ENCODE data around the gene PIGB. TPM values are rescaled to one million over a fixed set of nuclear protein-coding genes. Genes with fewer than 3 reads are reported as not detected.

PIGB gene
- total RNA-seq, 1 experiment from 2014 or later = 15.1 TPM

DNA sequence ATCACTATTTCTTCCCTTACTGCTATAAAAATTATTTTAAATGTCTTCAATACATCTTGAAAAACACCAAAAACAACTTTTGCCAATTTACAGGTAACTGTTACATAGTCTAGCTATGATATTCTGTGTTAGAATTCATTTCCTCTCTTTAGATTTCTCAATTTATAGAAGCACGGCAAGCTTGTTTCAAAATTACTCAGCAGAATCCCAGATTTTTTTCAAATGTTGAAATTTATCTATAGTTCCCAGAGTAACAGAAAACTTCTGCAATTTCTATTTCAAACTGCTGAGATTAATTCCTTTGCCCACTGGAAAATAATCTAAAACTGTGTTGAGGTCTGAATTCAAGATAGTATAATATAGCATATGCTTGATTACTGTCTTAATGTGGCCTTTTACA is 48.0 kb downstream of the PIGB start:
- intact Hi-C loops (cut with micrococcal nuclease) = no loop called here
- H3K4me2 ChIP-seq (ENCODE audit: low read length) = no peak overlapping the region
- no peak overlapping the region for H3K4me3 ChIP-seq (replicated peaks in 1 of 2; ENCODE audit: low read depth in 1 of 2, low read length in 2 of 2)
- H3K9me3 ChIP-seq (ENCODE audit: control insufficient read depth in 1 of 2, insufficient read depth in 1 of 2, low read depth in 1 of 2, low read length in 2 of 2) = no peaks in the 10 kb centered on the region
- RAD21 ChIA-PET (ENCODE audit: low non-redundant PET in 1 of 2, low total read pairs in 2 of 2, uncharacterized antibody in 2 of 2, unreplicated experiment in 2 of 2) = no interaction called here
- no peak for DNase-seq (ENCODE audit: low read depth, low spot score)
- H3K36me3 ChIP-seq (ENCODE audit: control insufficient read depth in 1 of 2, insufficient read depth in 2 of 2, low read length in 2 of 2) = 0 out of 4 replicates have a peak, but pooled peaks cover 0 to 2% of the 10 kb centered on the region in 2 experiments
- no peak overlapping the region for H3K27ac ChIP-seq (ENCODE audit: low read depth, low read length)
- no TSS peak for BruUV-seq (replicated peaks)
- POLR2A ChIA-PET = no interaction called here
- CTCF ChIA-PET = interaction anchor here (0.9 kb wide), 1 partner anchor 68 kb away, joined by 3 read pairs; no protein-coding TSS in a partner anchor
- H4K20me1 ChIP-seq (ENCODE audit: insufficient read depth) = no peaks in the 10 kb centered on the region
- no peaks in the 10 kb centered on the region for H3K79me2 ChIP-seq (ENCODE audit: insufficient read depth, low read length)
- H3K27me3 ChIP-seq (ENCODE audit: insufficient read depth, low read length) = no peaks in the 10 kb centered on the region
- no peaks in the 10 kb centered on the region for H3K9me2 ChIP-seq (ENCODE audit: insufficient read depth)
- no peak for ATAC-seq
- TF ChIP-seq FOSL1 (IDR thresholded peaks at IDR 0.05; ENCODE audit: low read depth) (no peak), SP1 (IDR thresholded peaks at IDR 0.05; ENCODE audit: low read depth) (no peak), TCF7L2 (IDR thresholded peaks at IDR 0.05; ENCODE audit: borderline replicate concordance, extremely low read depth, insufficient read depth, insufficient read length) (no peak), YY1 (IDR thresholded peaks at IDR 0.05; ENCODE audit: extremely low read depth, insufficient replicate concordance, low read depth, low read length) (no peak), ATF3 (IDR thresholded peaks at IDR 0.05) (no peak), SRF (IDR thresholded peaks at IDR 0.05; ENCODE audit: low read depth) (no peak), JUND (IDR thresholded peaks at IDR 0.05) (no peak), RAD21 (IDR thresholded peaks at IDR 0.05; ENCODE audit: low read depth) (no peak), EGR1 (IDR thresholded peaks at IDR 0.05; ENCODE audit: low read depth) (no peak), ZFX (IDR thresholded peaks at IDR 0.05) (no peak), POLR2A (IDR thresholded peaks at IDR 0.05; ENCODE audit: borderline replicate concordance, extremely low read depth, insufficient read depth, insufficient read length) (no peak), EZH2phosphoT487 (IDR thresholded peaks at IDR 0.05; ENCODE audit: borderline replicate concordance) (no peak), POLR2AphosphoS5 (IDR thresholded peaks at IDR 0.05; ENCODE audit: low read depth, low read length) (no peak), SIN3A (IDR thresholded peaks at IDR 0.05; ENCODE audit: low read depth) (no peak), CBX3 (IDR thresholded peaks at IDR 0.05; ENCODE audit: low read depth) (no peak), CEBPB (IDR thresholded peaks at IDR 0.05; ENCODE audit: low read depth) (no peak), REST (IDR thresholded peaks at IDR 0.05; ENCODE audit: low read depth) (no peak), EZH2 (IDR thresholded peaks at IDR 0.05) (no peak)
- no peak overlapping the region for H3K9ac ChIP-seq (ENCODE audit: low read length)
- no peaks in the 10 kb centered on the region for H3K4me1 ChIP-seq (ENCODE audit: control insufficient read depth in 1 of 2, insufficient read depth in 2 of 2, low read length in 2 of 2)
- H2AFZ ChIP-seq (ENCODE audit: low read depth, low read length, poor library complexity, severe bottlenecking) = no peak overlapping the region

Measured in HCT116 (cell line).